PC-9 (cell line): ENCODE results near the gene KCNQ1OT1. TPM values are rescaled to one million over a fixed set of nuclear protein-coding genes. Genes with fewer than 3 reads are reported as not detected.

Source experiments
- BruUV-seq: library from RNA; stranded (reverse); fragments of 400-500 nt; replicated peaks from 2 replicates; lab custom pipeline; 2021; lab: Mats Ljungman, UMichigan
- CTCF ChIA-PET: fragments of 300-600 bp; sonication (Branson Sonifier 250); formaldehyde crosslinking; loops from one replicate; lab custom pipeline; 2022; ENCODE audit warnings: antibody characterized with exemption; lab: Charles Lee
- POLR2A ChIA-PET: fragments of 300-600 bp; sonication (Branson Sonifier 250); formaldehyde crosslinking; loops from one replicate; lab custom pipeline; 2022; ENCODE audit warnings: antibody characterized with exemption; ENCODE audit not compliant: unreplicated experiment; lab: Charles Lee
- DNase-seq, 2 experiments: peaks; one replicate each; pipeline versions ENCODE4 v3.0.0 to v3.0.0-alpha.2; 2015 to 2022; ENCODE audit warnings: mixed read lengths in 1 of 2
- H2AFZ ChIP-seq: fragments of 200-600 bp; sonication (generic); 2 replicates; pipeline ENCODE4 v1.8.1; 2017; ENCODE audit warnings: antibody characterized with exemption
- H3F3A ChIP-seq: fragments of 200-600 bp; sonication (generic); 2 replicates; pipeline ENCODE4 v1.8.1; 2017; ENCODE audit warnings: antibody characterized with exemption, mild to moderate bottlenecking, low read depth; ENCODE audit not compliant: insufficient read depth
- H3K27ac ChIP-seq: fragments of 200-600 bp; sonication (generic); 2 replicates; pipeline ENCODE4 v1.6.1; 2016; ENCODE audit warnings: mixed run types
- H3K27me3 ChIP-seq: fragments of 200-600 bp; sonication (generic); 2 replicates; pipeline ENCODE4 v1.6.1; 2016; ENCODE audit warnings: low read depth, mixed run types; ENCODE audit not compliant: insufficient read depth
- H3K36me3 ChIP-seq: fragments of 200-600 bp; sonication (generic); 2 replicates; pipeline ENCODE4 v1.6.1; 2016; ENCODE audit warnings: low read depth, mixed run types
- H3K4me1 ChIP-seq: fragments of 200-600 bp; sonication (generic); replicated peaks from 2 replicates; pipeline ENCODE4 v1.6.1; 2016; ENCODE audit warnings: mixed run types; ENCODE audit not compliant: insufficient read depth
- H3K4me2 ChIP-seq: fragments of 200-600 bp; sonication (generic); 2 replicates; pipeline ENCODE4 v1.6.1; 2017; ENCODE audit warnings: mixed run types
- H3K4me3 ChIP-seq: fragments of 200-600 bp; sonication (generic); 2 replicates; pipeline ENCODE4 v1.6.1; 2016; ENCODE audit warnings: mixed run types
- H3K79me2 ChIP-seq: fragments of 200-600 bp; sonication (generic); 2 replicates; pipeline ENCODE4 v1.6.1; 2017; ENCODE audit warnings: low read depth, mixed run types
- H3K9me2 ChIP-seq: fragments of 200-600 bp; sonication (generic); 2 replicates; pipeline ENCODE4 v1.8.1; 2017; ENCODE audit warnings: mild to moderate bottlenecking; ENCODE audit not compliant: insufficient read depth
- H3K9me3 ChIP-seq: fragments of 200-600 bp; sonication (generic); 2 replicates; pipeline ENCODE4 v1.8.1; 2016; ENCODE audit warnings: low read depth; ENCODE audit not compliant: insufficient read depth
- H4K20me1 ChIP-seq: fragments of 200-600 bp; sonication (generic); 2 replicates; pipeline ENCODE4 v1.8.1; 2017; ENCODE audit not compliant: insufficient read depth
- EZH2 ChIP-seq: fragments of 200-600 bp; sonication (generic); IDR thresholded peaks from 2 replicates; pipeline ENCODE4 v1.8.0; 2017; ENCODE audit warnings: antibody characterized with exemption, low read depth
- intact Hi-C: fragments of 100-400 bp; cut with micrococcal nuclease; formaldehyde crosslinking; loops from one replicate; pipeline ENCODE4 v1.10.0; 2022; ENCODE audit not compliant: unreplicated experiment
- total RNA-seq: library from RNA; stranded (reverse); gene quantifications from 2 replicates; pipeline ENCODE4 v1.2.3, GENCODE V29; 2021
- TF ChIP-seq, protein P1 (sequence below): fragments of 200-600 bp; sonication (generic); conservative IDR thresholded peaks from 2 replicates; pipeline ENCODE4 v1.6.1; 2017; ENCODE audit warnings: mixed run types, antibody characterized with exemption, mild to moderate bottlenecking, moderate library complexity

KCNQ1OT1 gene
- total RNA-seq, 1 experiment from 2014 or later: 3.4 TPM

GRCh38 chr11:2738551-2739431 lies 39.0 kb upstream of the KCNQ1OT1 start:
- Histone ChIP-seq H3K36me3 (no peaks in the 10 kb centered on the region), H3K27me3 (no peaks in the 10 kb centered on the region), H3K4me1 (peaks cover 23% of the 10 kb centered on the region), H3K79me2 (no peaks in the 10 kb centered on the region), H3K9me2 (no peaks in the 10 kb centered on the region), H3K9me3 (no peaks in the 10 kb centered on the region), H3F3A (0 out of 2 replicates have a peak, but pooled peaks cover 12% of the 10 kb centered on the region), H3K27ac (no peak overlapping the region), H4K20me1 (no peaks in the 10 kb centered on the region), H3K4me2 (no peak overlapping the region), H3K4me3 (no peak overlapping the region), H2AFZ (no peak overlapping the region)
- ChIA-PET POLR2A (no interaction called here), CTCF (no interaction called here)
- TF ChIP-seq, protein P1, sequence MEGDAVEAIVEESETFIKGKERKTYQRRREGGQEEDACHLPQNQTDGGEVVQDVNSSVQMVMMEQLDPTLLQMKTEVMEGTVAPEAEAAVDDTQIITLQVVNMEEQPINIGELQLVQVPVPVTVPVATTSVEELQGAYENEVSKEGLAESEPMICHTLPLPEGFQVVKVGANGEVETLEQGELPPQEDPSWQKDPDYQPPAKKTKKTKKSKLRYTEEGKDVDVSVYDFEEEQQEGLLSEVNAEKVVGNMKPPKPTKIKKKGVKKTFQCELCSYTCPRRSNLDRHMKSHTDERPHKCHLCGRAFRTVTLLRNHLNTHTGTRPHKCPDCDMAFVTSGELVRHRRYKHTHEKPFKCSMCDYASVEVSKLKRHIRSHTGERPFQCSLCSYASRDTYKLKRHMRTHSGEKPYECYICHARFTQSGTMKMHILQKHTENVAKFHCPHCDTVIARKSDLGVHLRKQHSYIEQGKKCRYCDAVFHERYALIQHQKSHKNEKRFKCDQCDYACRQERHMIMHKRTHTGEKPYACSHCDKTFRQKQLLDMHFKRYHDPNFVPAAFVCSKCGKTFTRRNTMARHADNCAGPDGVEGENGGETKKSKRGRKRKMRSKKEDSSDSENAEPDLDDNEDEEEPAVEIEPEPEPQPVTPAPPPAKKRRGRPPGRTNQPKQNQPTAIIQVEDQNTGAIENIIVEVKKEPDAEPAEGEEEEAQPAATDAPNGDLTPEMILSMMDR: no peak
- TF ChIP-seq EZH2: no peak
- DNase-seq: no peak
- BruUV-seq: no TSS peak
- intact Hi-C loops: no loop called here

GRCh38 chr11:2737866-2738265 lies 38.1 kb upstream of the KCNQ1OT1 start:
- POLR2A ChIA-PET: no interaction called here
- intact Hi-C loops: no loop called here

DNA sequence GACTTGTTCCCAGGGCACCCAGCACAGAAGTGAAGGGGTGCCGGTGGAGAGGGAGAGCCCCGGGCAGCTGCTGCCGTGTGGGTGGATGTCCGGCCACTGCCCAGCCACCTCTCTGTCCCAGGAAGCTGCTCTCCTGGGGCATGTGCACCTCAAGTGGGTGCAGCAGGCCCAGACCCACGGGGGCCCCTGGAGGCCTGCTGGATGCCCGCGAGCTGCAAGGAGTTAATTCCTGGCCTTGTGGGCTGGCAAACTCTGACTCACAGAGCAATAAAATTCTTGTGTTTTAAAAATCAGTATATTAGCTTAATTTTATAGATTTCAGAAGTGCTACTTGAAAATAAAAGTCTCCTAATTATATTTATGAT lies 37.4 kb upstream of the KCNQ1OT1 start:
- H3K27ac ChIP-seq: no peak overlapping the region
- H3K9me3 ChIP-seq: no peaks in the 10 kb centered on the region
- no peaks in the 10 kb centered on the region for H3K36me3 ChIP-seq
- CTCF ChIA-PET: no interaction called here
- POLR2A ChIA-PET: no interaction called here
- DNase-seq: no peak
- H4K20me1 ChIP-seq: no peaks in the 10 kb centered on the region
- no peaks in the 10 kb centered on the region for H3K27me3 ChIP-seq
- H2AFZ ChIP-seq: no peak overlapping the region
- intact Hi-C loops: no loop called here
- no peak overlapping the region for H3K4me2 ChIP-seq
- H3K4me3 ChIP-seq: no peak overlapping the region
- H3K79me2 ChIP-seq: no peaks in the 10 kb centered on the region
- BruUV-seq: no TSS peak
- TF ChIP-seq, protein P1: no peak
- no peak for TF ChIP-seq EZH2
- peaks cover 17% of the 10 kb centered on the region for H3K4me1 ChIP-seq
- H3K9me2 ChIP-seq: no peaks in the 10 kb centered on the region
- H3F3A ChIP-seq: 0 out of 2 replicates have a peak, but pooled peaks cover 10% of the 10 kb centered on the region

More at GRCh38 chr11:2737866-2738265, 38.1 kb upstream of the KCNQ1OT1 start:
- Histone ChIP-seq H3K36me3 (no peaks in the 10 kb centered on the region), H3K27ac (no peak overlapping the region), H4K20me1 (no peaks in the 10 kb centered on the region), H3F3A (0 out of 2 replicates have a peak, but pooled peaks cover 12% of the 10 kb centered on the region), H2AFZ (no peak overlapping the region), H3K4me2 (no peak overlapping the region), H3K9me2 (no peaks in the 10 kb centered on the region), H3K9me3 (no peaks in the 10 kb centered on the region), H3K79me2 (no peaks in the 10 kb centered on the region), H3K4me3 (no peak overlapping the region), H3K27me3 (no peaks in the 10 kb centered on the region), H3K4me1 (peaks cover 23% of the 10 kb centered on the region)
- BruUV-seq: no TSS peak
- DNase-seq: peak in 1 of 2 experiments; percentile 25
- no peak for TF ChIP-seq EZH2
- TF ChIP-seq, protein P1: no peak
- CTCF ChIA-PET: no interaction called here
